ENCODE data around the gene WDR36. TPM values are rescaled to one million over a fixed set of nuclear protein-coding genes. Genes with fewer than 3 reads are reported as not detected.
A peak's percentile ranks its signal among the peaks of the same experiment; 100 is the strongest.

Gene WDR36
- polyA plus RNA-seq (2013, experiment 1 of 2), result 22.8 TPM
- 22.7 TPM for polyA plus RNA-seq (2013, experiment 2 of 2)

GRCh38 chr5:111092062-111092853 is at the start of gene WDR36:
Gene WDR36 (plus strand): TSS chr5:111092348. CDS start chr5:111092457, 109 bp downstream.
- Histone ChIP-seq H2BK12ac (ENCODE audit: low read length in 2 of 2) (no peak within 1 kb of the TSS), H3K27ac (ENCODE audit: low read length, poor library complexity, severe bottlenecking) (peak within 1 kb of the TSS; percentile 78), H2BK15ac (ENCODE audit: low read depth, poor library complexity, severe bottlenecking) (no peak within 1 kb of the TSS), H2BK5ac (ENCODE audit: low read depth, low read length, poor library complexity, severe bottlenecking) (no peak within 1 kb of the TSS), H3K4me3 (ENCODE audit: insufficient read depth in 1 of 2, low read depth in 1 of 2, low read length in 2 of 2) (peak within 1 kb of the TSS; percentile 91 to 95), H3K36me3 (ENCODE audit: control insufficient read depth in 1 of 2, insufficient read depth in 2 of 2, low read depth in 1 of 2, low read length in 2 of 2) (peaks cover 0 to 20% of the 10 kb centered on the region in 2 experiments), H4K8ac (ENCODE audit: low read length) (peak within 1 kb of the TSS; percentile 92), H2AK5ac (ENCODE audit: low read length, severe bottlenecking) (no peak within 1 kb of the TSS), H3K9me3 (ENCODE audit: control insufficient read depth, low read length) (no peaks in the 10 kb centered on the region), H2BK120ac (ENCODE audit: low read depth, low read length) (peak within 1 kb of the TSS; percentile 35), H3K4ac (ENCODE audit: low read depth in 1 of 2, low read length in 2 of 2) (peak within 1 kb of the TSS; percentile 36 to 76), H3K9ac (ENCODE audit: low read length) (peak within 1 kb of the TSS; percentile 93), H3K23ac (ENCODE audit: low read length in 2 of 2) (no peak within 1 kb of the TSS), H3K4me1 (ENCODE audit: control insufficient read depth, insufficient read depth, low read depth, low read length) (peaks cover 2% of the 10 kb centered on the region), H3K4me2 (ENCODE audit: low read length, poor library complexity, severe bottlenecking) (peak within 1 kb of the TSS; percentile 86), H3K14ac (ENCODE audit: low read length in 2 of 2) (peak within 1 kb of the TSS in 1 of 2 experiments; percentile 42), H3K18ac (ENCODE audit: low read depth in 1 of 2, low read length in 2 of 2) (peak within 1 kb of the TSS; percentile 76 to 90), H2AFZ (ENCODE audit: low read depth, low read length) (peak within 1 kb of the TSS; percentile 64), H3K27me3 (ENCODE audit: control insufficient read depth in 1 of 2, insufficient read depth in 1 of 2, low read length in 2 of 2) (no peaks in the 10 kb centered on the region), H4K91ac (ENCODE audit: low read length) (peak within 1 kb of the TSS; percentile 90), H3K79me1 (replicated peaks; ENCODE audit: low read length, poor library complexity, severe bottlenecking) (peaks cover 5% of the 10 kb centered on the region)
- WGBS, result 2% methylated on average over 49 of the region's 50 CpGs
- DNase-seq, result peak; percentile 93

- no peaks in the 10 kb centered on the region for H3K9me3 ChIP-seq (ENCODE audit: control insufficient read depth, low read length)
- no peaks in the 10 kb centered on the region for H3K36me3 ChIP-seq (ENCODE audit: control insufficient read depth in 1 of 2, insufficient read depth in 2 of 2, low read depth in 1 of 2, low read length in 2 of 2)
- H3K4me1 ChIP-seq (ENCODE audit: control insufficient read depth, insufficient read depth, low read depth, low read length), result no peaks in the 10 kb centered on the region
- no peak overlapping the region for H4K91ac ChIP-seq (ENCODE audit: low read length)
- H2AFZ ChIP-seq (ENCODE audit: low read depth, low read length), result no peak overlapping the region
- H3K23ac ChIP-seq (ENCODE audit: low read length in 2 of 2), result no peak overlapping the region
- no peak overlapping the region for H3K14ac ChIP-seq (ENCODE audit: low read length in 2 of 2)
- H3K27ac ChIP-seq (ENCODE audit: low read length, poor library complexity, severe bottlenecking), result no peak overlapping the region
- no peak overlapping the region for H2AK5ac ChIP-seq (ENCODE audit: low read length, severe bottlenecking)
- WGBS, result 36% methylated on average over 4 of the region's 5 CpGs
- no peak overlapping the region for H3K4ac ChIP-seq (ENCODE audit: low read depth in 1 of 2, low read length in 2 of 2)
- peak; percentile 75 for DNase-seq
- no peak overlapping the region for H3K4me3 ChIP-seq (ENCODE audit: insufficient read depth in 1 of 2, low read depth in 1 of 2, low read length in 2 of 2)
- no peak overlapping the region for H2BK5ac ChIP-seq (ENCODE audit: low read depth, low read length, poor library complexity, severe bottlenecking)
- no peak overlapping the region for H3K9ac ChIP-seq (ENCODE audit: low read length)
- no peak overlapping the region for H2BK120ac ChIP-seq (ENCODE audit: low read depth, low read length)
- H3K79me1 ChIP-seq (replicated peaks; ENCODE audit: low read length, poor library complexity, severe bottlenecking), result no peaks in the 10 kb centered on the region
- no peak overlapping the region for H4K8ac ChIP-seq (ENCODE audit: low read length)
- no peaks in the 10 kb centered on the region for H3K27me3 ChIP-seq (ENCODE audit: control insufficient read depth in 1 of 2, insufficient read depth in 1 of 2, low read length in 2 of 2)
- no peak overlapping the region for H3K4me2 ChIP-seq (ENCODE audit: low read length, poor library complexity, severe bottlenecking)
- H2BK15ac ChIP-seq (ENCODE audit: low read depth, poor library complexity, severe bottlenecking), result no peak overlapping the region
- H2BK12ac ChIP-seq (ENCODE audit: low read length in 2 of 2), result no peak overlapping the region
- H3K18ac ChIP-seq (ENCODE audit: low read depth in 1 of 2, low read length in 2 of 2), result no peak overlapping the region
Observed at GRCh38 chr5:111043712-111044506, 48.2 kb upstream of the WDR36 start.

GRCh38 chr5:111058064-111058463 is 34.1 kb upstream of the WDR36 start:
- Histone ChIP-seq H2BK12ac (ENCODE audit: low read length in 2 of 2) (no peak overlapping the region), H3K9ac (ENCODE audit: low read length) (no peak overlapping the region), H3K4me2 (ENCODE audit: low read length, poor library complexity, severe bottlenecking) (no peak overlapping the region), H3K4me3 (ENCODE audit: insufficient read depth in 1 of 2, low read depth in 1 of 2, low read length in 2 of 2) (no peak overlapping the region), H4K8ac (ENCODE audit: low read length) (no peak overlapping the region), H3K4ac (ENCODE audit: low read depth in 1 of 2, low read length in 2 of 2) (no peak overlapping the region), H4K91ac (ENCODE audit: low read length) (no peak overlapping the region), H3K18ac (ENCODE audit: low read depth in 1 of 2, low read length in 2 of 2) (no peak overlapping the region), H2BK120ac (ENCODE audit: low read depth, low read length) (no peak overlapping the region), H3K9me3 (ENCODE audit: control insufficient read depth, low read length) (peaks cover 4% of the 10 kb centered on the region), H3K27me3 (ENCODE audit: control insufficient read depth in 1 of 2, insufficient read depth in 1 of 2, low read length in 2 of 2) (no peaks in the 10 kb centered on the region), H2BK15ac (ENCODE audit: low read depth, poor library complexity, severe bottlenecking) (no peak overlapping the region), H3K27ac (ENCODE audit: low read length, poor library complexity, severe bottlenecking) (no peak overlapping the region), H2AK5ac (ENCODE audit: low read length, severe bottlenecking) (no peak overlapping the region), H3K4me1 (ENCODE audit: control insufficient read depth, insufficient read depth, low read depth, low read length) (no peaks in the 10 kb centered on the region), H3K23ac (ENCODE audit: low read length in 2 of 2) (no peak overlapping the region), H3K36me3 (ENCODE audit: control insufficient read depth in 1 of 2, insufficient read depth in 2 of 2, low read depth in 1 of 2, low read length in 2 of 2) (no peaks in the 10 kb centered on the region), H2AFZ (ENCODE audit: low read depth, low read length) (no peak overlapping the region), H3K79me1 (replicated peaks; ENCODE audit: low read length, poor library complexity, severe bottlenecking) (no peaks in the 10 kb centered on the region), H3K14ac (ENCODE audit: low read length in 2 of 2) (no peak overlapping the region), H2BK5ac (ENCODE audit: low read depth, low read length, poor library complexity, severe bottlenecking) (no peak overlapping the region)
- no peak for DNase-seq

- no peak overlapping the region for H3K27ac ChIP-seq (ENCODE audit: low read length, poor library complexity, severe bottlenecking)
- no peak overlapping the region for H3K9ac ChIP-seq (ENCODE audit: low read length)
- H3K79me1 ChIP-seq (replicated peaks; ENCODE audit: low read length, poor library complexity, severe bottlenecking), result no peaks in the 10 kb centered on the region
- no peak overlapping the region for H2BK15ac ChIP-seq (ENCODE audit: low read depth, poor library complexity, severe bottlenecking)
- H3K9me3 ChIP-seq (ENCODE audit: control insufficient read depth, low read length), result peaks cover under 1% of the 10 kb centered on the region
- H3K4me1 ChIP-seq (ENCODE audit: control insufficient read depth, insufficient read depth, low read depth, low read length), result no peaks in the 10 kb centered on the region
- no peak overlapping the region for H3K14ac ChIP-seq (ENCODE audit: low read length in 2 of 2)
- H2BK12ac ChIP-seq (ENCODE audit: low read length in 2 of 2), result no peak overlapping the region
- H2AFZ ChIP-seq (ENCODE audit: low read depth, low read length), result no peak overlapping the region
- no peak overlapping the region for H3K4me2 ChIP-seq (ENCODE audit: low read length, poor library complexity, severe bottlenecking)
- no peak overlapping the region for H2AK5ac ChIP-seq (ENCODE audit: low read length, severe bottlenecking)
- WGBS, result 100% methylated on average over 1 of the region's 2 CpGs
- H3K23ac ChIP-seq (ENCODE audit: low read length in 2 of 2), result no peak overlapping the region
- DNase-seq, result no peak
- no peak overlapping the region for H4K91ac ChIP-seq (ENCODE audit: low read length)
- H3K4me3 ChIP-seq (ENCODE audit: insufficient read depth in 1 of 2, low read depth in 1 of 2, low read length in 2 of 2), result no peak overlapping the region
- H2BK5ac ChIP-seq (ENCODE audit: low read depth, low read length, poor library complexity, severe bottlenecking), result no peak overlapping the region
- no peak overlapping the region for H4K8ac ChIP-seq (ENCODE audit: low read length)
- no peak overlapping the region for H2BK120ac ChIP-seq (ENCODE audit: low read depth, low read length)
- no peaks in the 10 kb centered on the region for H3K36me3 ChIP-seq (ENCODE audit: control insufficient read depth in 1 of 2, insufficient read depth in 2 of 2, low read depth in 1 of 2, low read length in 2 of 2)
- no peak overlapping the region for H3K18ac ChIP-seq (ENCODE audit: low read depth in 1 of 2, low read length in 2 of 2)
- H3K4ac ChIP-seq (ENCODE audit: low read depth in 1 of 2, low read length in 2 of 2), result no peak overlapping the region
- no peaks in the 10 kb centered on the region for H3K27me3 ChIP-seq (ENCODE audit: control insufficient read depth in 1 of 2, insufficient read depth in 1 of 2, low read length in 2 of 2)
Observed at GRCh38 chr5:111060169-111060568, 32.0 kb upstream of the WDR36 start.
